Peyer's patch (tissue), 4 donors: ENCODE data around the gene HAND1.

Source experiments
- CTCF ChIP-seq, 6 experiments: fragments of 450-650 bp in 4 of 6; fragments of 200-600 bp in 2 of 6; sonication (generic) in 1 of 6; IDR thresholded peaks; one replicate each; pipeline ENCODE4 v1.5.1; 2017 to 2019; ENCODE audit warnings: antibody characterized with exemption in 6 of 6, mild to moderate bottlenecking in 3 of 6, moderate library complexity in 1 of 6
- POLR2A ChIP-seq, 2 donors: fragments of 450-650 bp; IDR thresholded peaks; one replicate each; pipeline ENCODE4 v1.5.1; 2017; ENCODE audit warnings: antibody characterized with exemption in 2 of 2, mild to moderate bottlenecking in 2 of 2, moderate library complexity in 2 of 2

DNA sequence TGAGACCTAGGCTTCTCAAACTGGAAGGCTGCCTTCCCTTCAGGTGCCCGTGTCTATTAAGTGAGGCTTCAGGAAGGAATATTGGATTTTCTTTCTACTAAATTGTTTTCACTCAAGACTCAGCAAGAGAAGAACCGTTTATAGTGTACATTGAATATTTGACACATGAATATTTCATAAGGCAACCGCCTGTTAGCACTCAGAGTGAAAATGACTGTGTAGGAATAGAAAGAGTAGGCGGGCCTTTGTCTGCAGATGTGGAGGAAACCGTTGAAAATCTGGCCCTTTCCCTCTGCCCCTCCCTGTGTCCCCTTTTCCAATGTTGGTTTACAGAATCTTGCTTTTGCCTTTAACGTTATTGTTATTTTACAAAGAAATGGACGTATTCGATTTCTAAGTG is 26.1 kb downstream of the HAND1 start:
- TF ChIP-seq POLR2A (IDR thresholded peaks at IDR 0.05) (no peak), CTCF (IDR thresholded peaks at IDR 0.05) (no peak)
